GM21717 (cell line): ENCODE data around the gene TOLLIP.
"Not testable (repeated sequence)": the region's sequence is repeated elsewhere in the genome, so short reads cannot be mapped to it uniquely, and the experiment has no call there.

Source experiments
- ATAC-seq: cut with Tn5 transposase; IDR thresholded peaks from one replicate; pipeline ENCODE4 v1.9.1; 2021; ENCODE audit warnings: mild to moderate bottlenecking, moderate library complexity; ENCODE audit not compliant: unreplicated experiment

TOLLIP gene

GRCh38 chr11:1309498-1310317, at the start of gene TOLLIP:
TSS of gene TOLLIP (minus strand) at chr11:1309632. CDS start at chr11:1309498, 134 bp downstream.
- peak; percentile 63 for ATAC-seq

DNA sequence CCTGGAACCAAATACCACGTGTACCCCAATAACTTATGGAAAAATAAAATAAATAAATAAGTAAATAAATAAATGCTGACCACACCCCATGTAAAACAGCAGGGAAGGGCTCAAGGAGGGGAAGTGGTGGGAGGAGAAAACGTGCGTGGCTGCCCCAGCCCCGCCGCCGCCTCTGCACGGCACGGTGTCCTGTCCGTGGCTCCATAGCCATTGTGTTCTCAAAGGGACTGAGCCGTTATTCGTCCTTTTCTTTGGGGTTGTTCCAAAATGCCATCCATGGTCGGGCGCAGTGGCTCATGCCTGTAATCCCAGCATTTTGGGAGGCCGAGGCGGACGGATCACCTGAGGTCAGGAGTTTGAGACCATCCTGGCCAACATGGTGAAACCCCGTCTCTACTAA, 49.5 kb upstream of the TOLLIP start:
- ATAC-seq: not testable (repeated sequence)

DNA sequence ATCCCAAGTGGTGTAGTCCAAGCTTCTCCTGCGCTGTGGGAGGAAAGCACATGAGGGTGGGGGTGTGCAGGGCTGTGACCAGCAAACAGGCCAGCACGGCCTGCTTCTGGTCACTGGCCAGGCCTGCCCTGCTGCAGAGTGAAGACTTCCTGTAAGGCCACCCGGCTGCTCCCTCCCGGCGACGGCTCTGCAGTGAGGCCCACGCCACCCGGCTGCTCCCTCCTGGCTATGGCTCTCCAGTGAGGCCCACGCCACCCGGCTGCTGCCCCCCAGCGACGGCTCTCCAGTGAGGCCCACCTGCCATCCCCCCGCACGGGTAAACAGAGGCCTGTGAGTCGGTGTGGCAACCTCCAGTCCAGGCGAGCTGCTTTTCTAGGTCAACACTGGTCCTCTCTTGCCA, 48.9 kb upstream of the TOLLIP start:
- no peak for ATAC-seq

DNA sequence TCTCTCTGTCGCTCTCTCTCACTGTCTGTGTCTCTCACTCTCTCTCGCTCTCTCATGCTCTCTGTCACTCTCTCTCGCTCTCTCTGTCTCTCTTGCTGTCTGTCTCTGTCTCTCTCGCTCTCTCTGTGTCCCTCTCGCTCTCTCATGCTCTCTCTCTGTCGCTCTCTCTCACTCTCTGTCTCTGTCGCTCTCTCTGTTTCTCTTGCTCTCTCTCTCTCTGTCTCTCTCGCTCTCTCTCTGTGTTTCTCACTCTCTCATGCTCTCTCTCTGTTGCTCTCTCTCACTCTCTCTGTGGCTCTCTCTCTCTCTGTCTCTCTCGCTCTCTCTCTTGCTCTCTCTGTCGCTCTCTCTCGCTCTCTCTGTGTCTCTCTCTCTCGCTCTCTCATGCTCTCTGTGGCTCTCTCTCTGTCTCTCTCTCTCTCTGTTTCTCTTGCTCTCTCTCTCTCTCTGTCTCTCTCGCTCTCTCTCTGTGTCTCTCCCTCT, 47.1 kb upstream of the TOLLIP start:
- ATAC-seq: no peak

DNA sequence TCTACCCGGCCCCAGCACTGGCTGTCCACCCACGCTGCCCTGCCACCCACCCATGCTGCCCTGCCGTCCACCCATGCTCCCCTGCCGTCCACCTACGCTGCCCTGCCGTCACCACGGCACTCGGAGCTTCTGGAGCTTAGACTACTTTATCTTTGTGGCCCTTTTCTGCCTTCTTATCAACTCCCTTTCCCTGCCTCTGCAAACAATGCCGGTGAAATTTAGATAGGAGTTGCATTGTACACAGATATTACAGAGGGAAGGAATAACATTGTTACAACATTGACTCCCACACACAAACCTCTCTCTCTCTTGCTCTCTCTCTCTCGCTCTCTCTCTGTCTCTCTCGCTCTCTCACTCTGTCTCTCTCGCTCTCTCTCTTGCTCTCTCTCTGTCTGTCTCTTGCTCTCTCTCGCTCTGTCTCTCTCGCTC, 46.6 kb upstream of the TOLLIP start:
- no peak for ATAC-seq

DNA sequence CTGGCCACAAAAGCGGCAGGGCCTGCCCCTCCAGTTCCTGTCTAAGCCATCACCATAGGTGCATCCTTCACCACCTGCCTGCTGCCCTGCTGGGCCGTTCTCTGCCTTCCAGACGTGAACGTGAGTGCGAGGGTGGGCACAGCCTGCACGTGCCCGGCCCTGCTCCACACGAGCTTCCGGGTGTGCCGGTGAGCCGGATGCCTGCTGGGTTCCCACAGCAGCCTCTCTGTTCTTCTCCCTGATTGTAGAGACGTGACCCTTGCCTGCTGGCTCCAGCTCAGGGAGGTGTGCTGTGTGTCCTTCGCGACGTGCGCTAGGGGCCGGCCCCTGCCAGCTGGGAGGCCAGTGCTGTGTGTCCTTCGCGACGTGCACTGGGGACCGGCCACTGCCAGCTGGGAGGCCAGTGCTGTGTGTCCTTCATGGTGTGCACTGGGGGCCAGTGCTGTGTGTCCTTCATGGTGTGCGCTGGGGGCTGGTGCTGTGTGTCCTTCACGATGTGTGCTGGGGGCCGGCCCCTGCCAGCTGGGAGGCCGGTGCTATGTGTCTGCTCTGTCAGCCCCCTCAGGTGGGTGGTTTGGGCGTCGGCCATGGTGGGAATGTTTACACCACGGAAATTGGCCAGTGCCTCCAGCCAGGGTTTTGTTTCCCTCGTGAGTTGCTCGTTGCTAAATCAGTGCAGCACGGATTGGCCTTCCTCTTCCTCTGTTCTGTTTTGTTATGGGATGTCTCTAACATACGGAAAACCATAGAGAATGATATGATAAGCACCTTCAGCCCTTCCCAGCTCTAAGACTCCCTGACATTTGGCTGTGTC, 44.9 kb upstream of the TOLLIP start:
- no peak for ATAC-seq

DNA sequence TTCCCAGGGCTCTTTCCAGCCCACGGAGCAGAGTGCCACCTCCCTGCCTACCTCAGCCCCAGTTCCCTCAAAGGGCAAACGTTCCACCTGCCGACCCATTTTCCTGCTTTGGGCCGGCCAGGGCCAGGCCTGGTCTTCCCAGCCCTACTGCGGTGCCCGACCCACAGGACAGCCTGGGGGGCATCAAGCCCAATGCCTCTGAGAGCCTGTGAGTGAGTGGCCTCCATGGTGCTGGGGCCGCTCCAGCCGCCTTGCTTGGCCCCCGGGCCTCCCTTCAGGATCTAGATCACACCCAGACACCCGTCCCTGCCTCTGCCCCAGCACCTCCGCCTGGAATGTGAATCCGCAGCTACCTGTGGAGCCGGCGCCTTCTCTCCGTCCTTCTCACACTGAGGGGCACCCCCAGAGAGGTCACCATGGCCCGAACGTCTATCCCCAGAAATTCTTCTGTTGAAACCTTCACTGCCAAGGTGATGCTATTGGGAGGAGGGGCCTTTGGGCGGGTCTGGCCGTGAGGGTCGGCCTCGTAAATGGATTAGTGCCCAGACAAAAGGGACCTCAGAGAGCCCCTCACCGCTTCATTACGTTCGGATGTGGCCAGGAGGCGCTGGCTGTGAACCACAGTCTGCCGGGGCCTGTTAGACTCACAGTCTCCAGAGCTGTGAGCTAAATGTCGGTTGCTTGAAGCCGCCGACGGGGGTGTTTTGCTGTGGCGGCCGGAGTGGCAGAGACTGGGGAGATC, 44.1 kb upstream of the TOLLIP start:
- no peak for ATAC-seq

- ATAC-seq: no peak
Observed at GRCh38 chr11:1352696-1353382, 43.4 kb upstream of the TOLLIP start.

DNA sequence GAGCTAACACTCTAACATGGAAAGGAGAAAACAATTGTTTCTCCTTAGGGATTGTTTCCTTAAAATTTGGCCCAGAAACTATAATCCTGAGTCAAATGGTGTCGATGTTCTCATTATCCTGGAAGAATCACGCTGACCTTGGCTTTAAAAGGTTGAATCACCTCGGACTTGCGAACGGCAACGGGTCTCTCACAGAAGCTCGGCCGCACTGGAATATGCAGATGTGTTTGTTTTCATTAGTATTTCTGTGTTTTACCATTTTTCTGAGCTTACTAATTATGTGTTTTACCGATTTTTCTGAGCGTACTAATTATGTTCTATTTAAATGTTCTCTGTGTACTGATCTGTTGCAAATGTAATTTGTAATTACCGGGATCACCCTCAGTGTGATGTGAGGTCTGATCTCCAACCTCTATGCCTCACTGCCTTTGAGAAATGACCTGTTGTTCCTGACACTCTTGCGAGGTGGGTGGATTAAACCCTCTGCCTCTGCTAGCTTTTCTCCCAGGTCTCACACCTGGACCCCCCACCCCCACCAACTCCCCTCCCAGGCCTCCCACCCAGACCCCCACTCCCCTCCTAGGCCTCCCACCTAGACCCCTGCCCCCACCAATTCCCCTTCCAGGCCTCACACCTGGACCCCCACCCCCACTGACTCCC, 42.0 kb upstream of the TOLLIP start:
- no peak for ATAC-seq

- ATAC-seq: no peak
Observed at GRCh38 chr11:1350086-1350725, 40.8 kb upstream of the TOLLIP start.

- no peak for ATAC-seq
Observed at GRCh38 chr11:1349327-1350041, 40.1 kb upstream of the TOLLIP start.

GRCh38 chr11:1348796-1349326, 39.4 kb upstream of the TOLLIP start:
- ATAC-seq: no peak

DNA sequence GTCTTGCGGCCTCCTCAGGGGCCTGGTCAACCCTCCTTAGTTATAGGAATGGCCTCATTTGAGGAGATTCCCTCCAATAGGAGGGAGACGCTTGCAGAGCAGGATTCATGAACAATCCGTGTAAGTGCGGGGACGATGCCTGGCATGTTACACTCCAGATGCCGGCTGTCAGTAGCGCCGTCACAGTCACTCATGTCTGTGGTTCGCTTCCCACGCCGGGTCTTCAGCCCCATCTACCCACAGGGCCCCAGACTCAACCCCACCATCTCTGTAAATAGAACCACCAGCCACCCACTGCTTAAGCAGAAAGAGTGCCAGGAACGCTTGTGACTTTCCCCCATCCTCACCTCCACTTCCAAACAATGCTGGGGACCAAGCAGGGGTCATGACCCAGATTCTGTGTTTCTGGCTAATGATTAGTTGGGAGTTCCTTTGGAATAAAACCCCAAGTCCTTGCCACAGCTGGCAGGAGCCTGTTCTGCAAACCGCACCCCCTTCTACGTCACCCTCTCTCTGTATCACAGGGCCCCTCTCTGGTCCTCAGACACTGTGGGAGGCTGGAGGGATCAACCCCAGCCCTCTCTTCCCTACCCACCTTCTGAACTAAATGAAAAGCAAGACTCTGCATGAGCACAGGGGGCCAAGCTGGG, 38.8 kb upstream of the TOLLIP start:
- no peak for ATAC-seq

DNA sequence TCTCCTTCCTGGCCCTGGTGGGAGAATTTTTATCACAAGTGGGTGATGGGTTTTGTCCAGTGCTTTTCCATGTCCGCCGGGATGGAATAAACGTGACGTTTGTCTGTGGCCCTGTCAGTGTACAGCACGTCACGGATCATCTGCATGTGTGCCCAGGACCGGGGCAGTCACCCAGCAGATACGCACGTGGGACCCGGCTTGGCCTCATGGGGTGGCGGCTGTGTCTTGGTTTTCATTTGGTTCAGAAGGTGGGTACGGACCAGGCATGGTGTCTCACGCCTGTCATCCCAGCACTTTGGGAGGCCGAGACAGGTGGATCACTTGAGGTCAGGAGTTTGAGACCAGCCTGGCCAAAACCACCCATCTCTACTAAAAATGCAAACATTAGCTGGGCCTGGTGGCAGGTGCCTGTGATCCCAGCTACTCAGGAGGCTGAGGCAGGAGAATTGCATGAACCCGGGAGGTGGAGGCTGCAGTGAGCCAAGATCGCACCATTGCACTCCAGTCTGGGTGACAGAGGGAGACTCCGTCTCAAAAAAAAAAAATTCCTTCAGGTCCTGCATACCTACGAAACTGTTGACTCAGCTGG, 38.1 kb upstream of the TOLLIP start:
- ATAC-seq: not testable (repeated sequence)

- no peak for ATAC-seq
Observed at GRCh38 chr11:1346669-1347390, 37.4 kb upstream of the TOLLIP start.

DNA sequence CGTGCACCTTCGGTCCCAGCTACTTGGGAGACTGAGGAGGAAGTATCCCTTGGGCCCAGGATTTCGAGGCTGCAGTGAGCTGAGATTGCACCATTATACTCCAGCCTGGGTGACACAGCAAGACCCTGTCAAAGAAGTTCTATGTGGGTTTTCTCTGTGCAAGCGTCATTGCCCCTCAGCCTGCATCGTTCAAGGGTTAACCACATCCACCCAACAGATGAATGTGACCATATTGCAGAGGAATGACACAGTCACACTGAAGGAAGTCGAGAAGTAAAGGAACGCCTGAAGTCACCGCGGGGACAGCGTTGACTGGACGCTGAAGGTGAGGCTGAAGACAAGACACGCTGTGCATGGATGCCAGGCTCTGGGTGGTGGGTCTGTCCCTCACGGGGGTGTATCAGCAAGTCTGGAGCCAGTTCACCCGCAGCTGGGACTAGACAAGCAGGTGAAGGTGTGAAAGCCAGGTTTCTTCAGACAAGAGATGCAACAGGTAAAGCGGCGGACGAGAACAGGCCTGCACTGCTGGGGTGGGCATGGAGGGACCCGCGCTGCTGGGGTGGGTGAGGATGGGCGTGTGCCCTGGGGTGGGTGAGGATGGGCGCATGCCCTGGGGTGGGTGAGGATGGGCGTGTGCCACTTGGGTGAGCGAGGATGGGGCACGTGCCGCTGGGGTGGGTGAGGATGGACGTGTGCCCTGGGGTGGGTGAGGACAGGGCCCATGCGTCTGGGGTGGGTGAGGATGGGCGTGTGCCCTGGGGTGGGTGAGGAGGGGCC, 36.5 kb upstream of the TOLLIP start:
- no peak for ATAC-seq
